Measurements from ENCODE around the gene UAP1.
"Not testable (repeated sequence)": the region's sequence is repeated elsewhere in the genome, so short reads cannot be mapped to it uniquely, and the experiment has no call there.

DNA sequence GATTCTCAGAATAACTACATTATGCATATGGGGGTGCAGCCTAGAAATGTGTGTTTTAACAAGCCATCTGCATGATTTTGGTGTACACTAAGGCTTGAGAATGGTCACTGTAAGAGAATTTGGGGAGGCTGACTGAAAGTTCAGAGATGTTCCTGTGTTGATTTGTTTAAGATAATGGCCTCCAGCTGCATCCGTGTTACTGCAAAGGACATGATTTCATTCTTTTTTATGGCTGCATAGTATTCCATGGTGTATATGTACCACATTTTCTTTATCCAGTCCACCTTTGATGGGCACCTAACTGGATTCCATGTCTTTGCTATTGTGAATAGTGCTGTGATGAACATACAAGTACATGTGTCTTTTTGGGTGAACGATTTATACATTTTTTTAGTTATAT, 41.6 kb downstream of the UAP1 start:
- not testable (repeated sequence) for TF ChIP-seq POLR2A (IDR thresholded peaks at IDR 0.05; ENCODE audit: low read length); GATA1 (IDR thresholded peaks at IDR 0.05; ENCODE audit: low read depth, low read length)
